ENCODE results near the gene TRIM60.
"Not testable (repeated sequence)": the region's sequence is repeated elsewhere in the genome, so short reads cannot be mapped to it uniquely, and the experiment has no call there.

Gene TRIM60

DNA sequence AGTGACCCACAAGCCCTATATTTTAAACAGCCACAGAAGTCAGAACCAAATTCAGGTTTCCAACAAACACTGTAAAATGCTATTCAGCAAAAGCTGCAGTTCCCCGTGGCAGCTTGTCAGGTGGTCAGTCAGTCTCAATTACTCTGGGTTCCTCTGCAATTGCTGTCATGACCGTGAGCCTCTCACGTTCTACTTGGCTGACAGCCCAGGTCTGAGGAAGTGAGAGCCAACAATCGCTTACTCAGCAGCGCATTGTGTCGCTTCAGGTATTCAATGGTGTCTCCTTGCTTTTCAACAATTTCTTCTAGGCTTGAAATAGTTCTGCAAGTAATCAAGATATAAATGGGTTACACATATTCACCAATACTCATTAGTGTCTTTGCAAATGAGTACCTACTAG, 47.7 kb downstream of the TRIM60 start:
- no peak overlapping the region for H3K4me3 ChIP-seq (ENCODE audit: control insufficient read depth, low read depth, low read length)
- no peak for DNase-seq (ENCODE audit: low read depth)
- TF ChIP-seq, protein P1, sequence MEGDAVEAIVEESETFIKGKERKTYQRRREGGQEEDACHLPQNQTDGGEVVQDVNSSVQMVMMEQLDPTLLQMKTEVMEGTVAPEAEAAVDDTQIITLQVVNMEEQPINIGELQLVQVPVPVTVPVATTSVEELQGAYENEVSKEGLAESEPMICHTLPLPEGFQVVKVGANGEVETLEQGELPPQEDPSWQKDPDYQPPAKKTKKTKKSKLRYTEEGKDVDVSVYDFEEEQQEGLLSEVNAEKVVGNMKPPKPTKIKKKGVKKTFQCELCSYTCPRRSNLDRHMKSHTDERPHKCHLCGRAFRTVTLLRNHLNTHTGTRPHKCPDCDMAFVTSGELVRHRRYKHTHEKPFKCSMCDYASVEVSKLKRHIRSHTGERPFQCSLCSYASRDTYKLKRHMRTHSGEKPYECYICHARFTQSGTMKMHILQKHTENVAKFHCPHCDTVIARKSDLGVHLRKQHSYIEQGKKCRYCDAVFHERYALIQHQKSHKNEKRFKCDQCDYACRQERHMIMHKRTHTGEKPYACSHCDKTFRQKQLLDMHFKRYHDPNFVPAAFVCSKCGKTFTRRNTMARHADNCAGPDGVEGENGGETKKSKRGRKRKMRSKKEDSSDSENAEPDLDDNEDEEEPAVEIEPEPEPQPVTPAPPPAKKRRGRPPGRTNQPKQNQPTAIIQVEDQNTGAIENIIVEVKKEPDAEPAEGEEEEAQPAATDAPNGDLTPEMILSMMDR (IDR thresholded peaks at IDR 0.05; ENCODE audit: control insufficient read depth, insufficient read depth, low read depth, low read length, missing control alignments): no peak

DNA sequence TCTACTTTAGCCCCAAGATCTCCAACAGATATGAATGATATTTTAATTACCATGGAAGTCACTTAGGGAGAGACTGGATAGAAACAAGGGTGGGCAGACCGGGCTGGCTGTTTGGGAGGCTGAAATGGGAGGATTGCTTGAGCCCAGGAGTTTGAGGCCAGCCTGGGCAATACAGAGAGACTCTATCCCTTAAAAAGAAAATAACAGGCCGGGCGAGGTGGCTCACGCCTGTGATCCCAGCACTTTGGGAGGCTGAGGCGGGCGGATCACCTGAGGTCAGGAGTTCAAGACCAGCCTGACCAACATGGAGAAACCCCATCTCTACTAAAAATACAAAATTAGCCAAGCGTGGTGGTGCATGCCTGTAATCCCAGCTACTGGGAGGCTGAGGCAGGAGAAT, 53.0 kb downstream of the TRIM60 start:
- H3K4me3 ChIP-seq (ENCODE audit: control insufficient read depth, low read depth, low read length); DNase-seq (ENCODE audit: low read depth): not testable (repeated sequence)

DNA sequence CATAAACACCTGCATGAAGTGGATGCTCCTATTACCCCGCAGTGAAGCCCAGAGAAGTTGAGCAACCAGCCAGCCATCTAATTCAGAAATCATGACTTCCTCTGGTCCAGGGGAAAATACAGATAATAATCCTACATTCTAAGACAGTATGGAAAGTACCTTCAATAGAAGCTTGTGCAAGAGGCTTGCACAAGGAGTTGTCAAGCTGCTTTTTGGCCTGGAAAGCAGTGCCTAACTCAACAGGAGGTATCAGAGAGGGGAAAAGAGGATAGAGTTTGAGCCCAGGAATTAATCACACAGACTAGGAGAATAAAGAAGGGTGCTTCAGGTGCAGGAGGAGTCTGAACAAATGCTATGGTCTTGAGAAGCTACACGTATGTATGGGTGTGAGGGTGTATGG, 54.1 kb downstream of the TRIM60 start:
- TF ChIP-seq, protein P1 (IDR thresholded peaks at IDR 0.05; ENCODE audit: control insufficient read depth, insufficient read depth, low read depth, low read length, missing control alignments): no peak
- no peak overlapping the region for H3K4me3 ChIP-seq (ENCODE audit: control insufficient read depth, low read depth, low read length)
- DNase-seq (ENCODE audit: low read depth): no peak

DNA sequence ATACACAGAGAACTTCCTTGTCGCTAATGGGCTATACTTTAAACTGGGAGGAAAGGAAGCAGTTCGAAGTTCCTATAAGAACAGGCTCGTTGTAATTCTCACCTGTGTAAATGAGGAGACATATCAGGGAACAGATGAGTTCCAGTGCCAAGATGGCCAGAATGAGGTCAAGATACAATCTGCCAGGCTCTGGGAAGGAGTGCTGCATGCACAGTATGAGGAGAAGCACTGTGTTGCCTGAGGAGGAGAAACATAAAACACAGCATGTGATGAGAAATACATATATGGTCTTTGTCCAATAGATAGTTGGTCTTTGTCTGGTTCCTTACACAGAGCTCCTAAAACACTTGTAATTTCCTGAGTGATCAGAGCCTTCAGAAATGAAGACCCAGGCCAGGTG, 56.6 kb downstream of the TRIM60 start:
- TF ChIP-seq, protein P1 (IDR thresholded peaks at IDR 0.05; ENCODE audit: control insufficient read depth, insufficient read depth, low read depth, low read length, missing control alignments): no peak
- no peak for DNase-seq (ENCODE audit: low read depth)
- H3K4me3 ChIP-seq (ENCODE audit: control insufficient read depth, low read depth, low read length): no peak overlapping the region

Data from AG09309 (cell line).